Motor neuron (in vitro differentiated cells): ENCODE data around the gene KLRC3. TPM values are rescaled to one million over a fixed set of nuclear protein-coding genes. Genes with fewer than 3 reads are reported as not detected.
"Not testable (repeated sequence)": the region's sequence is repeated elsewhere in the genome, so short reads cannot be mapped to it uniquely, and the experiment has no call there.

Experiments used
- ATAC-seq, 8 experiments: fragments of 200-7000 bp; cut with Tn5 transposase; replicated peaks in 6 of 8; 2 replicates each; pipeline ENCODE4 v1.8.0; 2021; ENCODE audit warnings: mild to moderate bottlenecking in 8 of 8, moderate library complexity in 8 of 8
- H3K27ac ChIP-seq, 2 donors: fragments of 250-450 bp; sonication (Bioruptor Pico); 2 replicates each; pipeline ENCODE4 v1.9.0; 2021; ENCODE audit warnings: antibody characterized with exemption in 2 of 2, mild to moderate bottlenecking in 2 of 2, moderate library complexity in 1 of 2
- H3K4me1 ChIP-seq, 2 donors: fragments of 250-450 bp; sonication (Bioruptor Pico); replicated peaks in 1 of 2; 2 replicates each; pipeline ENCODE4 v1.6.1; 2021; ENCODE audit warnings: antibody characterized with exemption in 2 of 2, mild to moderate bottlenecking in 2 of 2, moderate library complexity in 1 of 2
- H3K4me3 ChIP-seq, 5 donors: fragments of 250-450 bp; sonication (Bioruptor Pico); 2 replicates each; pipeline ENCODE4 v1.9.0; 2021; ENCODE audit warnings: antibody characterized with exemption in 5 of 5, mild to moderate bottlenecking in 5 of 5, moderate library complexity in 4 of 5
- WGBS, 10 experiments: fragments of 450-650 bp; shearing (Covaris generic); methylation state at CpG; one replicate each; pipeline ENCODE4 v1.0.0; 2022; 5-methylcytosine and 5-hydroxymethylcytosine counted together
- in situ Hi-C, 9 experiments: fragments of 400-800 bp; cut with MboI; loops; one replicate each; pipeline ENCODE4 v1.15.0; 2021; ENCODE audit warnings: low sequenced_read_pairs in 9 of 9, low pct_unique_long_range_greater_than_20kb in 2 of 9; ENCODE audit not compliant: unreplicated experiment in 9 of 9
- total RNA-seq, 8 experiments: library from RNA; unstranded; fragments of 300-600 nt; gene quantifications; 2 replicates each; pipeline versions ENCODE4 v1.2.3 to v1.2.4, GENCODE V29; 2022

The KLRC3 gene
- 1 to 10 TPM in 1 of 8 experiments, not detected in 7; 2.3 TPM for total RNA-seq

DNA sequence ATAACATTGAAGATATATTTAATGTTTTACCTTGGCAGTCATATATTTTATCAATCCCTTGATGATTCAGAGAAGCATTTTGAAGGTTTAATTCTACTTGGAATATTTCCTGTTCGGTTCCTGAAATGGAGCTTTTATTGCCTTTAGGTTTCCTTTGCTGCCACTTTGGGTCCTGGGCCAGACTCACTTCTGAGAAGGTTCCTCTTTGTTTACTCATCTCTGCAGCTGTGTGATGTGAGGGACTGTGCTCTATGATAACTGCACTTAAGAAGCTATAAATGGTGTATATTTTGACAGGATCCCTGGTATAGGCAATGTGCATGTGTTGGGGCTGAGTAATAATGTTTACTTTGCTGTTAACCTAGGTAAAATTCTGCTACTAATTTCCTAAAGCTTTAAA lies at the start of gene KLRC3:
Gene KLRC3, minus strand, starts transcription at position 262 of the 400 bp plus-strand sequence. Its CDS starts 45 bp downstream, at position 217.
- in situ Hi-C loops, H3K4me3 ChIP-seq, H3K27ac ChIP-seq, H3K4me1 ChIP-seq: not testable (repeated sequence)
- peak in 1 of 8 experiments; percentile 47 for ATAC-seq
- 86% methylated on average over 1 of the region's 1 CpG; no CpG with 5 or more reads in 9 of the 10 experiments for WGBS, 10 experiments

DNA sequence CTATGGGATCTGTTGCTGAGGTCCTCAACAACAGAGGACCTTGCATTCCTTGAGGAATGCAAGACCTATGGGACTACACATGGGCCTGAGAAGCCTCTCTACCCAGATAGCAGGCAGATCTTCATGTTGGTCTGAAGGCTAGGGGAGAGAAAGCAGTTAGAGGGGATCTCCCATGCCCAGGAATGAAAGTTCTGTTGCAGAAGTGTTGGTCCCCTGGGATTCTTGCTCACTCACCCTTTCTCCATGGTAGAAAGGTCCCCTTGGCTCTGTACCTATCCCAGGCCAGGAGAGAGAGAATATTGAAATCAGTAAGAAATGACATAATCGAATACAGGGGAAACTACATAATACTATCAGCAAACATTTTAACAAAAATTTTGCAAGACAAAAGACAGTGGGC lies 49.3 kb upstream of the KLRC3 start:
- WGBS, 10 experiments = 8 to 100% (median 61%) methylated on average over 1 of the region's 1 CpG; no CpG with 5 or more reads in 2 of the 10 experiments
- ATAC-seq = no peak
- H3K4me3 ChIP-seq = no peak overlapping the region
- in situ Hi-C loops = no loop called here
- H3K4me1 ChIP-seq = no peaks in the 10 kb centered on the region
- no peak overlapping the region for H3K27ac ChIP-seq

DNA sequence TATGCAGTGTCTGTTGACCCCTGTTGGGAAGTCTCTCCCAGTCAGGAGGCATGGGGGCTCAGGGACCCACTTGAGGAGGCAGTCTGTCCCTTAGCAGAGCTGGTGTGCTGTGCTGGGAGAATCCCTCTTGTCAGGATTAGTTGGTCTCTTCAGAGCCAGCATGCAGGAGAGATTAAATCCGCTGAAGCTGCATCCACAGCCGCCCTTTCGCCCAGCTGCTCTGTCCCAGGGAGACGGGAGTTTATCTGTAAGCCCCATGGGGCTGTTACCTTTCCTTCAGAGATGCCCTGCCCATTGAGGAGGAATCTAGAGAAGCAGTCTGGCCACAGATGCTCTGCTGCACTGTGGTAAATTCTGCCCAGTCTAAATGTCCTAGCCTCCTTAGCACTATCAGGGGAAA lies 45.9 kb upstream of the KLRC3 start:
- Histone ChIP-seq H3K27ac (no peak overlapping the region), H3K4me3 (no peak overlapping the region), H3K4me1 (no peaks in the 10 kb centered on the region)
- no peak for ATAC-seq
- in situ Hi-C loops = no loop called here
- WGBS, 10 experiments = 20 to 100% (median 66%) methylated on average over 1 to 4 of the region's 4 CpGs; no CpG with 5 or more reads in 6 of the 10 experiments

DNA sequence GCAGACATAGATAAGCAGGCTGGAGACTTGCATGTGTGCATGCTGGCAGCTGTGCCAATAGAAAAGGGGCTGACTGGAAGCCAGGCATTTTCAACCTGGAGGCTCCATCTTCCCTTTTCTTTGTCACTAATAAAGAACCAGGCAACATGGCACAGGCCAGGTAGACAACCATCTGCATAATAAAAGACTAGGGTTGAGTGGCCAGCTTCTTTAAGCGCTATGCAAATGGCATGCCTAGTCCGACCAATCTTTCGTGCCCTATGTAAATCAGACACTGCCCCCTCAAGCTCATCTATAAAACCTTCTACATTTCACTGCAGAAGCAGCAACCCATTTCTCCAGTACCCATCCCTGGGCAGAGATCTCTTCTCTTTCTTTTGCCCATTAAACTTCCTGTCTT lies 37.4 kb upstream of the KLRC3 start:
- ATAC-seq = no peak
- no peak overlapping the region for H3K27ac ChIP-seq
- 69 to 88% (median 80%) methylated on average over 2 to 3 of the region's 3 CpGs; no CpG with 5 or more reads in 2 of the 10 experiments for WGBS, 10 experiments
- H3K4me3 ChIP-seq = no peak overlapping the region
- H3K4me1 ChIP-seq = no peaks in the 10 kb centered on the region
- in situ Hi-C loops = no loop called here

DNA sequence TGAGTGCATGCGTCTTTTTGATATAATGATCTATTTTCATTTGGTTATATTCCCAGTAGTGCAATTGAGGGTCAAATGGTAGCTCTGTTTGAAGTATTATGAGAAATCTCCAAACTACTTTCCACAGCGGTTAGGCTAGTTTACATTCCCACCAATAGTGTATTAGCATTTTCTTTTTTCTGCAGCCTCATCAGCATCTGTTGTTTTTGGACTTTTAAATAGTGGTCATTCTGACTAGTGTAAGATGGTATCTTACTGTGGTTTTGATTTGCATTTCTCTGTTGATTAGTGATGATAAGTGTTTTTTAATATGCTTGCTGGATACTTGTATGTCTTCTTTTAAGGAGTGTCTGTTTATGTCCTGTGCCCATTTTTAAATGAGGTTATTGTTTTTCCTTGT lies 36.5 kb upstream of the KLRC3 start:
- H3K4me3 ChIP-seq = no peak overlapping the region
- no peak overlapping the region for H3K27ac ChIP-seq
- no peaks in the 10 kb centered on the region for H3K4me1 ChIP-seq
- in situ Hi-C loops = no loop called here
- peak in 3 of 8 experiments; percentile 82 to 100 (median 99) for ATAC-seq
- WGBS, 10 experiments = 0 to 100% (median 73%) methylated on average over 1 to 2 of the region's 2 CpGs; no CpG with 5 or more reads in 2 of the 10 experiments

DNA sequence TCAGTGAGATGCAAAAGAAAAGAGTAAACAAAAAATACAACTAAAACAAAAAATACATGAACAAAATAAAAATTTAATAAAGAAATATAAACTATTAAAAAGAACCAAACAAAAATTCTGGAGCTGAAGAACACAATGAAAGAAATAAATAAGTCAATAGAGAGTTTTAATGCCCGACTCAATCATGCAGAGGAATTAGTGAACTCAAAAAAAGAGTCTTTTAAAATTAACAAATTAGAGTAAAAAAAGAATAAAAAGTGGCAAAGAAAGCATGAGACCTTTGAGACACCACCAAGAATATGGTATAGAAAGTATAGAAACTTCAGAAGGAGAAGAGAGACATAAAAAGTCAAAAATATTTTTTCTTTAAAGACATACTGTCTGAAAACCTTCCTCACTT lies 35.4 kb upstream of the KLRC3 start:
- H3K4me3 ChIP-seq = no peak overlapping the region
- 13 to 100% (median 68%) methylated on average over 1 of the region's 1 CpG for WGBS, 10 experiments
- no peak overlapping the region for H3K27ac ChIP-seq
- in situ Hi-C loops = no loop called here
- H3K4me1 ChIP-seq = no peaks in the 10 kb centered on the region
- no peak for ATAC-seq

DNA sequence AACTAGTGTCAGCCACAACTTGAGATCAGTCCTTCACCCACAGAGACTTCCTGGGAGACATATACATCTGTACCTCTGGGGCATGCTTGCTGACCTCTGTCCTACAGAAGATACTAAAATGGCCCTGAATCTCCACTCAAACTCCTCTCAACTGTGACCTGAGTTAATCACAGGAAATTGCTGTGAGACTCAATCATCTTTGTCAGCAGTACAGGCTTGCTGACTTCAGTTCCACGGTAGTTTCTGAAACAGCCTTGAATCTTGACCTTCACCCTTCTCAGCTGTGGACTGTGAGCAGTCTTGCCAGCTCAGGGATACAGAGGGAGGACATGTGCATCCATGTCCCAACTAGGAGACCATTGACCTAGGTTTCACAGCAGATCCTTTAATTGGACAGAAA lies 34.1 kb upstream of the KLRC3 start:
- ATAC-seq = no peak
- 20 to 100% (median 69%) methylated on average over 1 of the region's 1 CpG; no CpG with 5 or more reads in 4 of the 10 experiments for WGBS, 10 experiments
- in situ Hi-C loops = no loop called here
- Histone ChIP-seq H3K4me3 (no peak overlapping the region), H3K27ac (no peak overlapping the region), H3K4me1 (no peaks in the 10 kb centered on the region)

DNA sequence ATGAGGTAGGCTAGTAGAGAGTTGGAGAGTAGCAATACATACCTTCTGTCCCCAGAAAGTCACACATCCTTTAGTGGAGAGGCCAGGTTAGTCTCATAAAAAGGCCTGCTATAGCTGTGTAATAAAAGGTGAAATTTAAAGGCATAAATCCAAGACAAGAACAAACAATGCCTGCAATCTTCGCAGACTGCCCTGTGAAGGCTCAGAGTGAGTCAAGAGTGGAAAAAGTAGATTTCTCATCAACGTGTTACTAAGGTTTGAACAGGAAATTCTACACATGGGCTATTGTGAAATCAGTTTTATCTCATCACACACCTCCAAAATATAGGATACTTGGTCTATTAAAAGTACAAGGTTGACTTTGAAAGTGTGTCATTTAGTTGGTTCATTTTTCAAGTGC lies 32.8 kb upstream of the KLRC3 start, which contains the start of gene KLRC1:
Gene KLRC1, minus strand, starts transcription at position 222 of the 400 bp plus-strand sequence. CDS start 2,221 bp downstream, outside the sequence.
- H3K27ac ChIP-seq = no peak within 1 kb of the TSS
- in situ Hi-C loops = no loop called here
- 36 to 100% (median 70%) methylated on average over 1 to 2 of the region's 2 CpGs for WGBS, 10 experiments
- ATAC-seq = no peak
- no peak within 1 kb of the TSS for H3K4me3 ChIP-seq
- no peaks in the 10 kb centered on the region for H3K4me1 ChIP-seq

DNA sequence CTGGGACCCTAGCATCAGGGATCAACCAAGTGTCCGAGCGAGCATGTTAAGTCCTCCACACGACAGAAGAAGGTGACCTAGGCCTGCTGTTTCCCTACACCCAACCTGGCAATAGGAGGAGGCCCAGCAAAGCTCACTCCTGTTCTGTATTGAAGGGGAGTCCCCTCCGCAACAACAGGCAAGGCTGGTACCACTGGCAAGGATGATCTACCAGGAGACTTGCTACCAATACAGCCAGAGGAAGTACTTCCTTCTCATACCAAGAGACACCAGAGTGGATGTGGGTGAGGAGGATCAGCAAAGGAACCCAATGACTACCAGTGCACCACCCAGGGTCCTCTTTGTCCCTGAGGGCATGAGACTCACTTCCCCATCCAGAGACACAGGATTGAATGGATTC lies 27.8 kb upstream of the KLRC3 start:
- ATAC-seq = no peak
- H3K27ac ChIP-seq = no peak overlapping the region
- WGBS, 10 experiments = 91 to 100% methylated on average over 1 to 4 of the region's 4 CpGs; no CpG with 5 or more reads in 8 of the 10 experiments
- in situ Hi-C loops = no loop called here
- H3K4me3 ChIP-seq = no peak overlapping the region
- no peaks in the 10 kb centered on the region for H3K4me1 ChIP-seq

DNA sequence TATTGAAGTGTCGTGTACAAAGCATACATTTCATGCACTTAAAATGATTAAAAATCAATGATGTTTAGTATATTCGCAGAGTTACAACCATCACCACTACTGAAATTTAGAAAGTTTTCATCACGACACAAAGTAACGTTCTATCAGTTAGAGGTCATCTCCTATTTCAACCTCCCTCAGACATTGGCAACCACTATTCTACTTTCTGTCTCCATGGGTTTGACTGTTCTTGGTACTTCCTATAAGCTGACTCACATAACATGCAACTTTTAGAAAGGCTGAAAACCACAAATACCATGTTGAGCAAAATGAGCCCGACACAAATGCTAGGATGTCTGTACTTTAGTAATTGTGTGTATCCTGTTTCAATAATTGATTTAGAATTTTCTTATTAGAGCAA lies 25.7 kb upstream of the KLRC3 start:
- H3K4me1 ChIP-seq, H3K27ac ChIP-seq, in situ Hi-C loops, H3K4me3 ChIP-seq, ATAC-seq: not testable (repeated sequence)
- WGBS, 10 experiments = 64 to 100% (median 80%) methylated on average over 1 to 4 of the region's 5 CpGs; no CpG with 5 or more reads in 3 of the 10 experiments

DNA sequence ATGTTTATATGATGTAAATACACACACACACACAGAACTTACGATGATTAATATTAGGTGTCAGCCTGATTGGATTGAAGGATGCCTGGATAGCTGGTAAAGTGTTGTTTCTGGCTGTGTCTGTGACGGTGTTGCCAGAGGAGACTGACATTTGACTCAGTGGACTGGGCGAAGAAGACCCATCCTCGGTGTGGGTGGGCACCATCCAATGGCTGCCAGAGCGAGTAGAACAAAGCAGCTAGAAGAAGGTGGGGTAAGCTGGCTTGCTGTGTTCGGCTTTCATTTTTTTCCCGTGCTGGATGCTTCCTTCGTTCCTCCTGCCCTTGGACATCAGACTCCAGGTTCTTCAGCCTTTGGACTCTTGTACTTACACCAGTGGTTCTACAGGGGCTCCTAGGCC lies 20.7 kb upstream of the KLRC3 start:
- in situ Hi-C loops, H3K27ac ChIP-seq, ATAC-seq, H3K4me3 ChIP-seq, H3K4me1 ChIP-seq: not testable (repeated sequence)
- 71 to 85% methylated on average over 2 to 5 of the region's 8 CpGs; no CpG with 5 or more reads in 8 of the 10 experiments for WGBS, 10 experiments

DNA sequence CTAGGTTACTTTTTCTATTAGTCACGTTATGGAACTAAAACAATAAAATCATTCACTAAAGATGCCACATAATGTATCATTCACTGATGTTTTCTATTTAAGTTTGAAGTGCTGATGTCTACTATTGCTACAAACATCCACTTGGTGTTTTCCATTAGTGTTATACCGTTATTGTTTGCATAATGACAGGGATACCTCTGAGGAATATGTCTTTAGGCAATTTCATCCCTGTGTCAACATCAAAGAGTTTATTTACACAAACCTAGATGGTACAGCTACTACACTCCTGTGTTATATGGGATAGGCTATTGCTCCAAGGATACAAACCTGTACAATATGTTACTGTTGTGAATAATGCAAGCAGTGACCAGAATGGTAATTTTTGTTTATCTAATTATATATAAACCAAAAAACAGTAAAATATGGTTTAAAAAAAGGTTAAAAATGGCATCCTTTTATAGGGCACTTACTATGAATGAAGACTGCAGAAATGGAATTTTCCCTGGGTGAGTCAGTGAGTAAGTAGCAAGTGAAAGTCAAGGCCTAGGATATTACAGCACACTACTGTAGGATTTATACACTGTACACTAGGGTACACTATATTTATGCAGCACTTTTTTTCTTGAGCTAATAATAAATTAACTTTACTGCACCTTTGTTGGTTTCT lies 19.3 kb upstream of the KLRC3 start:
- H3K4me1 ChIP-seq, H3K27ac ChIP-seq, H3K4me3 ChIP-seq, in situ Hi-C loops: not testable (repeated sequence)
- no CpG with 5 or more reads among the region's 2 CpGs for WGBS, 10 experiments
- peak in 2 of 8 experiments; percentile 44 to 56 for ATAC-seq

DNA sequence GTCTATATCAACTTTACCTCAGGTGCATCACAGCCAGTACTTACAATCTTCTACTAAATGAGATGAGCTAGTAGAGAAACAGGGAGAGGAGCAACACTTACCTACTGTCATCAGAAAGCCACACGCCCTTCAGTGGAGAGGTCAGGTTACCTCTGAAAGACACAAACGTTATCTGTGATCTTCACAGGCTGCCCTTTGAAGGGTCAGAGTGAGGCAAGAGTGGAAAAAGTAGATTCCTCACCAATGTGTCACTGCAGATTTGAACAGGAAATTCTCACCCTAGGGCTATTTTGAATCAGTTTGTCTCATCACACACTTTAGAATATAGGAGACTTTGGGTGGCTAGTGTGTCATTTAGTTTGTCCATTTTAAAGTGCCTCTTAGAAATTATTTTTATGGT lies 17.2 kb upstream of the KLRC3 start:
- H3K4me1 ChIP-seq, H3K27ac ChIP-seq, H3K4me3 ChIP-seq, in situ Hi-C loops: not testable (repeated sequence)
- ATAC-seq = peak in 2 of 8 experiments; percentile 52 to 60
- WGBS, 10 experiments = no CpG with 5 or more reads among the region's 2 CpGs

DNA sequence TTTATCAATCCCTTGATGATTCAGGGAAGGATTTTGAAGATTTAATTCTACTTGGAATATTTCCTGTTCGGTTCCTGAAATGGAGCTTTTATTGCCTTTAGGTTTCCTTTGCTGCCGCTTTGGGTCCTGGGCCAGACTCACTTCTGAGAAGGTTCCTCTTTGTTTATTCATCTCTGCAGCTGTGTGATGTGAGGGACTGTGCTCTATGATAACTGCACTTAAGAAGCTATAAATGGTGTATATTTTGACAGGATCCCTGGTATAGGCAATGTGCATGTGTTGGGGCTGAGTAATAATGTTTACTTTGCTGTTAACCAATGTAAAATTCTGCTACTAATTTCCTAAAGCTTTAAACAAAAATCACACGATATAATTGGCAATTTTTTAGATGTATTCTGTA lies 15.4 kb upstream of the KLRC3 start, which contains the start of gene KLRC2:
Gene KLRC2, minus strand, starts transcription at position 195 of the 400 bp plus-strand sequence. Its CDS starts 24 bp downstream, at position 171.
- H3K27ac ChIP-seq, H3K4me3 ChIP-seq, H3K4me1 ChIP-seq, in situ Hi-C loops: not testable (repeated sequence)
- 50 to 95% (median 79%) methylated on average over 1 to 2 of the region's 3 CpGs; no CpG with 5 or more reads in 3 of the 10 experiments for WGBS, 10 experiments
- ATAC-seq = peak in 1 of 8 experiments; percentile 62
